Neural progenitor cell (in vitro differentiated cells): Measurements from ENCODE around the gene CIC.

ENCODE experiments used
- EZH2 ChIP-seq: fragments of 200-600 bp; sonication (generic); IDR thresholded peaks from 2 replicates; pipeline ENCODE4 v1.6.1; 2017; ENCODE audit warnings: antibody characterized with exemption, mild to moderate bottlenecking, moderate library complexity
- EZH2phosphoT487 ChIP-seq: fragments of 200-600 bp; sonication (generic); IDR thresholded peaks from 2 replicates; pipeline ENCODE4 v1.6.1; 2017; ENCODE audit warnings: antibody characterized with exemption
- TF ChIP-seq, protein P1 (sequence below): fragments of 200-600 bp; sonication (generic); IDR thresholded peaks from 2 replicates; pipeline ENCODE4 v1.5.1; 2017; ENCODE audit warnings: antibody characterized with exemption, mild to moderate bottlenecking

DNA sequence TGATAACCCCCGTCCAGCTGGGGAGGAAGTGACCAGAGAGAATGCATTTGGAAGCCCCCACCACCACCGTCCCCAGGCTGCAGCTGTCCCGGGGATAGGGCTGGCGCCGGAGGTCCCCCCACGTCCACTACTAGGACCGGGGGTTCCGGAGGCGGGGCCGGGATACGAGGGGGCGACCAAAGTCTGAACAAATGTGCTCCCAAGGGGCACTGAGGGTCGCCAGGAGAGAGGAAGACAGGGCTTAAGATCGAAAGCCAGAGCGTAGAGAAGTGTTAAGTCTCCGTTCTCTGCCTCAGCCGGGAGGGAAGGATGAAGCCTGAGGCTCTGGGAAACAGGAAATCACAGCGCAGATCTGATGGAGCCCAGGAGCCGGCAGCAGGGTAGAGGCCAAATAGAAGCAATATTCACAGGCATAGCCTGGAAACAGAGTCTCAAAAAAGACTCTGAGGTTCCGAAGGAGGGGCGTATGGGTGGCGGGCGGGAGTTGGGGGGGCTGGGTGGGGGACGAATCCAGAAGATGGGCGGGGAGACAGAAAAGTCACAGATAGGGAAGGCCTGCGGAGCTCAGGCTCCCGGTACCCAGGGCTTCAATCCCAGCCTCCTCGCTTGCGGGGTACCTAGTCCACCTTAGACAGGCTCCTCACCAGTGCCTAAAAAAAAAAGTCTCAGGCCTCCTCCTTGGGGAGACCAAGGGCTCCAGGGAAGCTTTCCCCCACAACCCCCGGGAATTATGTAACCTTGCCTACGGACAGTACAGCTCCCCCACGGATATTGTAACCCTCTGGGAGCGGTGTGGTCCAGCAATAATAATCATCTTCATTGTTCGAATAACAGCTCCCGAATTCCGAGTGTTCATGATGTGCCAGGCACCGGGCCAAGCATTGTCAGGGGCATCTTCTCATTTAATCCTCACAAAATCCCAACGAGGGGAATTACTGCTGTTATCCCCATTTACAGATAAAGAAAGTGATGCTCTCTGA lies 13.0 kb upstream of the CIC start:
- TF ChIP-seq EZH2 (no peak), EZH2phosphoT487 (no peak)
- TF ChIP-seq, protein P1, sequence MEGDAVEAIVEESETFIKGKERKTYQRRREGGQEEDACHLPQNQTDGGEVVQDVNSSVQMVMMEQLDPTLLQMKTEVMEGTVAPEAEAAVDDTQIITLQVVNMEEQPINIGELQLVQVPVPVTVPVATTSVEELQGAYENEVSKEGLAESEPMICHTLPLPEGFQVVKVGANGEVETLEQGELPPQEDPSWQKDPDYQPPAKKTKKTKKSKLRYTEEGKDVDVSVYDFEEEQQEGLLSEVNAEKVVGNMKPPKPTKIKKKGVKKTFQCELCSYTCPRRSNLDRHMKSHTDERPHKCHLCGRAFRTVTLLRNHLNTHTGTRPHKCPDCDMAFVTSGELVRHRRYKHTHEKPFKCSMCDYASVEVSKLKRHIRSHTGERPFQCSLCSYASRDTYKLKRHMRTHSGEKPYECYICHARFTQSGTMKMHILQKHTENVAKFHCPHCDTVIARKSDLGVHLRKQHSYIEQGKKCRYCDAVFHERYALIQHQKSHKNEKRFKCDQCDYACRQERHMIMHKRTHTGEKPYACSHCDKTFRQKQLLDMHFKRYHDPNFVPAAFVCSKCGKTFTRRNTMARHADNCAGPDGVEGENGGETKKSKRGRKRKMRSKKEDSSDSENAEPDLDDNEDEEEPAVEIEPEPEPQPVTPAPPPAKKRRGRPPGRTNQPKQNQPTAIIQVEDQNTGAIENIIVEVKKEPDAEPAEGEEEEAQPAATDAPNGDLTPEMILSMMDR, result no peak
